GM10847 (cell line): ENCODE results near the gene IRF6.
A peak's percentile ranks its signal among the peaks of the same experiment; 100 is the strongest.

Source experiments
- POLR2A ChIP-seq: IDR thresholded peaks from 2 replicates; pipeline ENCODE4 v1.6.1; 2011; ENCODE audit not compliant: insufficient read length; ENCODE audit errors: extremely low read depth

IRF6 gene

GRCh38 chr1:209783386-209783785 lies 22.6 kb downstream of the IRF6 start:
- TF ChIP-seq POLR2A, result no peak

GRCh38 chr1:209780268-209780667 lies 25.7 kb downstream of the IRF6 start:
- no peak for TF ChIP-seq POLR2A

- TF ChIP-seq POLR2A, result no peak
These were observed 27.8 kb downstream of the IRF6 start for GRCh38 chr1:209778102-209778501.

GRCh38 chr1:209777587-209777986 lies 28.4 kb downstream of the IRF6 start:
- TF ChIP-seq POLR2A, result no peak

GRCh38 chr1:209775678-209776077 lies 30.3 kb downstream of the IRF6 start:
- TF ChIP-seq POLR2A, result no peak

DNA sequence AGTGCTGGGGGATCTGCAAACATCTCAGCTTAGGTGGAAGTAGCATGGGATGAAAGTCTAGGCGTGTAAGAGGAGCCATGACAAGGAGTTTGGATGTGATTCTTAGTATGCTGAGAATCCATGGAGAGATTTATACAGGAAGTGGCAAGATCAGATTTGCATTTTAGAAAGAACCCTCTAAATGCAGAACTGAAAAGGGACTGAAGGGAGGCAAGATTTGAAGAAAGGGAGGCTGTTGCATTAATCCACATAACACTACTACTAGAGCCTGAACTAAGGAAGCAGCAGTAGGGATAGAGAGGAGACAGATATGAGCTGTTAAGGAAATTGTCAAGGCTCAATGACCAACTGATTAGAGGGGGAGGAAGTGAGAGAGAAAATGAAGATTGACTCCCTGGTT lies 31.4 kb downstream of the IRF6 start:
- no peak for TF ChIP-seq POLR2A

- TF ChIP-seq POLR2A, result no peak
These were observed 33.8 kb downstream of the IRF6 start for GRCh38 chr1:209772126-209772525.

GRCh38 chr1:209770636-209771415 lies 35.1 kb downstream of the IRF6 start:
- TF ChIP-seq POLR2A, result no peak

GRCh38 chr1:209769971-209770370 lies 36.0 kb downstream of the IRF6 start:
- no peak for TF ChIP-seq POLR2A

DNA sequence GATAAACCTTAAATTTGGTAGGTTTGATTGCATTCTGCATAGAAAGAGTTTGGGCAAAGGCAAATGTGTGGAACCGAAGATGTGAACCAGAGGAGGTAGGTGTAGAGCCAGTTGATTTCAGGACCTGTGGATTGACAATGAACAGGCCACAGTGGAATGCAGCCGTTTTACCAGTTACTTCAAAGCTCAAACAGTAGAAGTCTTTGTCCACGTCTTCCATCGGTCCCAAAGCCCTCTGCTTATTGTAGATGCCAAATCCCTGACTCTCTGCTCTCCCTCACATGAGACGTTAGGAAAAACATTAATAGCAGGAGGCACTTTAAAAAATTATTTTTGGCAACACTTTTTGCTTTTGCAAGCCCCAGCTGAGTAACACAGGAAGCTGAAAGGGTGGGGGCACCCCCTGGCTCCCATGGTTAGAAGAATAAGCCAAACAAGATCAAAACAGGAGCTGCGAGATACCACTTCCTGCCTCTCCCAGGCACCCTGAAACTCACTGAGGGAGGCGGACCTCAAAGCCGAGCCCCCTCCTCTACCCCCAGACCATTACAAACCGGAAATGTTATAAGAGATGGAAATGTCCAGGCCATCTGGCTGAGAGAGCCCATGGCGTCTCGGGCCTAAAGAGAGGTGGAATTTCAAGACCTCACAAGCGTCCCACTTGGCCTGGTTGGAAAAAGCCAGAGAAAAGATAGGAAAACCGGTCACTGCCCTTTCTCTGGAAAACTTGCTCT lies 36.6 kb downstream of the IRF6 start:
- TF ChIP-seq POLR2A, result no peak

DNA sequence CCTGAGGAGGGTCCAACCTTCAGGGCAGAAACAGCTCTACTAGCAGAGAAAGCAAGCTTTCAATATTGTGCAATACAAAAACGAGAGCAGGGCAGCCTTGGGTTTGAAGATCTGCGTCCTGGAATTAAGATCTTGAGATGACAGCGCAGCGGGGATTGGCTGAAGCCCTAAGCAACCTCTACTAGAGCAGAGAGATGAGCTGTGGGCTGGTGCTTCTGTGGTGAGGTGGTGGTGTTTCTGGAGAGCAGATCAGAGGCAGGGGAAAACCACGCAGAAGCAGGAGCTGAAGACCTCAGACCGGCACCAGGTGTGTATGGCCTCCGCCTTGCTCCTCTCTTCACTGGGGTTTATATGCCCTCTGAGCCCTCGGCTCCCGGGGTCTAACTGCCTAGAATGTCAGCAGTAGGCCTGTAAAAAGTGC lies 37.6 kb downstream of the IRF6 start:
- peak; percentile 67 for TF ChIP-seq POLR2A

GRCh38 chr1:209767706-209768105 lies 38.2 kb downstream of the IRF6 start:
- TF ChIP-seq POLR2A, result no peak

- no peak for TF ChIP-seq POLR2A
These were observed 38.8 kb downstream of the IRF6 start for GRCh38 chr1:209767096-209767495.

DNA sequence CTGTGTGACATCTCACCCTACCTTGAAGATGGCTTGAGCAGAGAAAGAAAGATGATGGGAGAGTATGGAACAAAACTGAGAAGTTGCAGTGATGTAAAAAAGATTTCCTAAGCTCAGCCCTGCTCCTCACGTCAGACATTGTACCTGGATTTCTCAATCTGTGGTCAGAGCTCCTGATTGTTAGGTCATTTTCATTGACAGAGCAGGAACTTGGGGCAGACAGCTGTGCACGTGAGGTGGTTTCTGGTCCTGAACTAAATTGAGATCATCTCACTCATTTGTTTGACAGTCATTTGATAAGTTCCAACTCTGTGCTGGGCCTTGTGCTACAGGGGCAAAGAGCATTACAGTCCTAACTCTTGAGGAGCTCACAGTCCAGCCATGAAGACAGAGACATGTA lies 39.9 kb downstream of the IRF6 start:
- TF ChIP-seq POLR2A, result no peak

- TF ChIP-seq POLR2A, result no peak
These were observed 44.8 kb downstream of the IRF6 start for GRCh38 chr1:209761011-209761635.

DNA sequence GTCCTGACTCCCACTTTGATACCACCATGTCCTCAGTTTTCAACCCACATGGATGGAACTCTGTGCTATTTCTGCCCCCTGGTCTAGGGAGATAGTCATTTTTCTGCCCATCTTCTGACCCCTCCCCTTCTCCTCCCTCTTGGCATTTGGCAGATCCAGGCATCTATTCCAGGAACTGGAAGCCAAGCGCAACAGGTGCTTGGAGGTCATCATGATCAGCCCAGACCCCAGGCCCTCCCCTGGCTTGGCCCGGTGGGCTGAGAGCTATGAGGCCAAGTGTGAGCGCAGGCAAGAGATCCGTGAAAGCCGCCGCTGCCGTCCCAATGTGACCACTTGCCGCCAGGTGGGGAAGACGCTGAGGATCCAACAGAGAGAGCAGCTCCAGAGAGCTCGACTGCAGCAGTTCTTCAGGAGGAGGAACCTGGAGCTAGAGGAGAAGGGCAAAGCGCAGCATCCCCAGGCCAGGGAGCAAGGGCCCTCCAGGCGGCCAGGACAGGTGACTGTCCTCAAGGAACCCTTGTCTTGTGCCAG lies 46.0 kb downstream of the IRF6 start:
- no peak for TF ChIP-seq POLR2A

- TF ChIP-seq POLR2A, result no peak
These were observed 47.5 kb downstream of the IRF6 start for GRCh38 chr1:209758400-209758799.
